A673 (cell line): ENCODE results near the gene C17orf67.

Source experiments
- EZH2 ChIP-seq: fragments of 200-600 bp; sonication (generic); IDR thresholded peaks from 2 replicates; pipeline ENCODE4 v1.6.1; 2017; ENCODE audit warnings: borderline replicate concordance, low read depth, mild to moderate bottlenecking, mixed read lengths, antibody characterized with exemption, low read length; ENCODE audit not compliant: poor library complexity, severe bottlenecking
- TF ChIP-seq, protein P1 (sequence below): fragments of 300-800, 200-600 bp; sonication (generic); conservative IDR thresholded peaks from 2 replicates; pipeline ENCODE4 v1.5.1; 2017; ENCODE audit warnings: low read depth, mild to moderate bottlenecking, antibody characterized with exemption, low read length, moderate library complexity, mixed read lengths

- TF ChIP-seq, protein P1, sequence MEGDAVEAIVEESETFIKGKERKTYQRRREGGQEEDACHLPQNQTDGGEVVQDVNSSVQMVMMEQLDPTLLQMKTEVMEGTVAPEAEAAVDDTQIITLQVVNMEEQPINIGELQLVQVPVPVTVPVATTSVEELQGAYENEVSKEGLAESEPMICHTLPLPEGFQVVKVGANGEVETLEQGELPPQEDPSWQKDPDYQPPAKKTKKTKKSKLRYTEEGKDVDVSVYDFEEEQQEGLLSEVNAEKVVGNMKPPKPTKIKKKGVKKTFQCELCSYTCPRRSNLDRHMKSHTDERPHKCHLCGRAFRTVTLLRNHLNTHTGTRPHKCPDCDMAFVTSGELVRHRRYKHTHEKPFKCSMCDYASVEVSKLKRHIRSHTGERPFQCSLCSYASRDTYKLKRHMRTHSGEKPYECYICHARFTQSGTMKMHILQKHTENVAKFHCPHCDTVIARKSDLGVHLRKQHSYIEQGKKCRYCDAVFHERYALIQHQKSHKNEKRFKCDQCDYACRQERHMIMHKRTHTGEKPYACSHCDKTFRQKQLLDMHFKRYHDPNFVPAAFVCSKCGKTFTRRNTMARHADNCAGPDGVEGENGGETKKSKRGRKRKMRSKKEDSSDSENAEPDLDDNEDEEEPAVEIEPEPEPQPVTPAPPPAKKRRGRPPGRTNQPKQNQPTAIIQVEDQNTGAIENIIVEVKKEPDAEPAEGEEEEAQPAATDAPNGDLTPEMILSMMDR = no peak
- TF ChIP-seq EZH2 = no peak
Observed at GRCh38 chr17:56838687-56839086, 5.0 kb upstream of the C17orf67 start.
